ENCODE measurements around the gene SLC8A3.

SLC8A3 gene

GRCh38 chr14:69996216-69996615 is 192.5 kb downstream of the SLC8A3 start:
- DNase-seq (ENCODE audit: low spot score): no peak
